Measurements from ENCODE around the gene RASIP1. TPM values are rescaled to one million over a fixed set of nuclear protein-coding genes. Genes with fewer than 3 reads are reported as not detected.

Gene RASIP1
- total RNA-seq, 1 experiment from 2014 or later = not detected

DNA sequence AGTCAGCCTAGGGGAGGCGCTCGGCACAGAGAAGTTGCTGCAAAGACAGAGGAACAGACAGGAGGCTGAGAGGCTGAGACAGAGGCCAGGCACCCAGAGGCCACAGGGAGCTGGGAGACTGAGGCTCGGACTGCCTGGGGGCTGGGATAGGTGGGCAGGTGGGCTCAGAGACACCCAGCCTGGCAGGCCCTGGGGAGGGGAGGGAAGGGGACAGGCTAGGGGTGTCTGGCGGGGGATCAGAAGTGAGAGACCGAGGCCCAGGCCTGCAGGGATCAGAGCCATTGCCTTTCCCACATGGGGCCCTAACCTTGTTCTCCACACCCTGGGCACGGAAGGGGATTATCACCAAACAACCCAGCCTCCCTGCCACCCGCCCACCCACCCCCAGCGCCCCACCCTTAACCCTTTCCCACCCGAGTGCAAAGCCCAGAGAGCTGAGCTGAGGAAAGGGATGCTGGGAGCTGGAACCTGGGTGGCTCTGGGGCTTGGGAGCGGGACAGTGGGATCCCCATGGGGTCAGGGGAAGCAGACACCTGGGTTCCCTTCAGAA, 68.9 kb downstream of the RASIP1 start:
- Histone ChIP-seq H3K4me1 (ENCODE audit: low read length) (no peaks in the 10 kb centered on the region), H3K36me3 (ENCODE audit: insufficient read depth, low read length) (no peaks in the 10 kb centered on the region), H4K20me1 (ENCODE audit: insufficient read depth, low read depth, low read length) (no peaks in the 10 kb centered on the region), H3K4me2 (ENCODE audit: low read depth, low read length, poor library complexity, severe bottlenecking) (no peak overlapping the region), H3K27ac (ENCODE audit: low read length) (no peak overlapping the region), H3K79me2 (ENCODE audit: low read length) (no peaks in the 10 kb centered on the region), H3K4me3 (ENCODE audit: low read length) (no peak overlapping the region), H3K27me3 (ENCODE audit: low read length) (no peaks in the 10 kb centered on the region), H3K9me2 (replicated peaks; ENCODE audit: insufficient read depth, low read length) (no peaks in the 10 kb centered on the region), H3K9ac (ENCODE audit: low read length) (no peak overlapping the region), H3K9me3 (ENCODE audit: low read length) (no peaks in the 10 kb centered on the region; the same call in 1 of the 2 replicates), H2AFZ (ENCODE audit: low read length) (no peak overlapping the region)
- DNase-seq = no peak

DNA sequence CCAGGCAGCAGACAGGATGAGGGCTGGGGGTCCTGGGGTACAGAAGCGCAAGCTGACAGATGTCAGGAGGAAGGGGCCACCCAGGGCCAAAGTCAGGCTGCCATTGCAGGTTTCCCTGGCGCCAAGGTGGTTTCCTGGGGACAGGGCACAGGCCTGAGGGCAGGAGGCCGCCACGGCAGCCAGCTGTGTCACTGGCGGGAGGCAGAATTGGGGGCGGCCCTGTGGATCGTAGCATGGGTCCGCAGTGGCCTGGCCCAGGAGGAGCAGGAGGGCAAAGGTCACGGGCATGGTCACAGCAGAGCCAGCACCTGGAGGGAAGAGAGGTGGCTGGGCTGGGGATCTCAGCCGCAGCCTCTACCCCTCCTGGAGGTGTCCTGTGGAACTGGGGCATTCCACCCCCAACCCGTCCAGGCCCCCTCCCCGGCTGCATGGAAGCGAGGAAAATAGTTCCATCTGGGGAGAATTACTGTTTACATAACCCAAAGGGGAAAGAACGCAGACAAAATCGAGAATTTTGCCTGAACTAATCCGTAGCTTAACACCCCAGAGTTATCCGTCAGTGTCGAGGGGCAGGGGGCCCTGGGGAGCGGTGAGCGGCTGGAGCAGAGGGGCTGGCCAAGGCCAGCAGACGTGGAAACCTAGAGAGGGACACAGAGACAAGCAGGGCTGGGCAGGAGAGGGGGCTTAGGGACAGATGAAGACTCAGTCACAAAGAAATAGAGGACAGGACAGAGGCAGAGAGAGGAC, 69.5 kb downstream of the RASIP1 start:
- Histone ChIP-seq H3K36me3 (ENCODE audit: insufficient read depth, low read length) (no peaks in the 10 kb centered on the region), H3K79me2 (ENCODE audit: low read length) (no peaks in the 10 kb centered on the region), H3K27me3 (ENCODE audit: low read length) (no peaks in the 10 kb centered on the region), H3K9ac (ENCODE audit: low read length) (no peak overlapping the region), H3K4me3 (ENCODE audit: low read length) (no peak overlapping the region), H3K27ac (ENCODE audit: low read length) (no peak overlapping the region), H3K9me2 (replicated peaks; ENCODE audit: insufficient read depth, low read length) (no peaks in the 10 kb centered on the region), H3K4me2 (ENCODE audit: low read depth, low read length, poor library complexity, severe bottlenecking) (no peak overlapping the region), H3K4me1 (ENCODE audit: low read length) (no peaks in the 10 kb centered on the region), H4K20me1 (ENCODE audit: insufficient read depth, low read depth, low read length) (no peaks in the 10 kb centered on the region), H2AFZ (ENCODE audit: low read length) (no peak overlapping the region), H3K9me3 (ENCODE audit: low read length) (no peaks in the 10 kb centered on the region; the same call in 1 of the 2 replicates)
- no peak for DNase-seq

Other genes with a start within 250 kb of the RASIP1 start
- gene LMTK3, start 228.8 kb downstream of the RASIP1 start, total RNA-seq (2014; rRNA removed; shearing (Covaris generic); ENCODE audit: low replicate concordance) = 0.54 TPM in 1 of 2 replicates, not detected in the other
- not detected in 2 replicates for gene SULT2B1, start 188.4 kb downstream of the RASIP1 start, total RNA-seq (2014; rRNA removed; shearing (Covaris generic); ENCODE audit: low replicate concordance)
- not detected in 2 replicates for gene SPACA4, start 133.9 kb downstream of the RASIP1 start, total RNA-seq (2014; rRNA removed; shearing (Covaris generic); ENCODE audit: low replicate concordance)
- gene FAM83E, start 125.5 kb downstream of the RASIP1 start, total RNA-seq (2014; rRNA removed; shearing (Covaris generic); ENCODE audit: low replicate concordance) = 1.0 and 1.2 TPM in 2 replicates
- 3,031 and 4,148 TPM in 2 replicates for gene RPL18, start 121.4 kb downstream of the RASIP1 start, total RNA-seq (2014; rRNA removed; shearing (Covaris generic); ENCODE audit: low replicate concordance)
- 23.0 and 30.6 TPM in 2 replicates for gene SPHK2, start 121.1 kb downstream of the RASIP1 start, total RNA-seq (2014; rRNA removed; shearing (Covaris generic); ENCODE audit: low replicate concordance)
- gene DBP, start 103.2 kb downstream of the RASIP1 start, total RNA-seq (2014; rRNA removed; shearing (Covaris generic); ENCODE audit: low replicate concordance) = 8.5 and 16.4 TPM in 2 replicates
- not detected in 2 replicates for gene CA11, start 94.4 kb downstream of the RASIP1 start, total RNA-seq (2014; rRNA removed; shearing (Covaris generic); ENCODE audit: low replicate concordance)
- gene NTN5, start 67.6 kb downstream of the RASIP1 start, total RNA-seq (2014; rRNA removed; shearing (Covaris generic); ENCODE audit: low replicate concordance) = 0.83 TPM in 1 of 2 replicates, not detected in the other
- not detected in 2 replicates for gene FUT2, start 44.6 kb downstream of the RASIP1 start, total RNA-seq (2014; rRNA removed; shearing (Covaris generic); ENCODE audit: low replicate concordance)
- gene MAMSTR, start 20.9 kb downstream of the RASIP1 start, total RNA-seq (2014; rRNA removed; shearing (Covaris generic); ENCODE audit: low replicate concordance) = 0.58 and 0.78 TPM in 2 replicates
- gene IZUMO1, start 6.3 kb upstream of the RASIP1 start, total RNA-seq (2014; rRNA removed; shearing (Covaris generic); ENCODE audit: low replicate concordance) = not detected in 2 replicates
- gene FUT1, start 12.0 kb upstream of the RASIP1 start, total RNA-seq (2014; rRNA removed; shearing (Covaris generic); ENCODE audit: low replicate concordance) = not detected in 2 replicates
- not detected in 2 replicates for gene FGF21, start 14.9 kb upstream of the RASIP1 start, total RNA-seq (2014; rRNA removed; shearing (Covaris generic); ENCODE audit: low replicate concordance)
- 45.9 and 74.6 TPM in 2 replicates for gene BCAT2, start 70.4 kb upstream of the RASIP1 start, total RNA-seq (2014; rRNA removed; shearing (Covaris generic); ENCODE audit: low replicate concordance)
- gene HSD17B14, start 95.9 kb upstream of the RASIP1 start, total RNA-seq (2014; rRNA removed; shearing (Covaris generic); ENCODE audit: low replicate concordance) = 1.0 and 1.9 TPM in 2 replicates
- not detected in 2 replicates for gene PLEKHA4, start 128.0 kb upstream of the RASIP1 start, total RNA-seq (2014; rRNA removed; shearing (Covaris generic); ENCODE audit: low replicate concordance)
- 22.6 and 31.3 TPM in 2 replicates for gene PPP1R15A, start 131.8 kb upstream of the RASIP1 start, total RNA-seq (2014; rRNA removed; shearing (Covaris generic); ENCODE audit: low replicate concordance)
- gene TULP2, start 158.1 kb upstream of the RASIP1 start, total RNA-seq (2014; rRNA removed; shearing (Covaris generic); ENCODE audit: low replicate concordance) = not detected in 2 replicates
- 57.5 and 98.2 TPM in 2 replicates for gene NUCB1, start 159.7 kb upstream of the RASIP1 start, total RNA-seq (2014; rRNA removed; shearing (Covaris generic); ENCODE audit: low replicate concordance)
- 1.4 and 3.3 TPM in 2 replicates for gene DHDH, start 193.1 kb upstream of the RASIP1 start, total RNA-seq (2014; rRNA removed; shearing (Covaris generic); ENCODE audit: low replicate concordance)
- gene BAX, start 214.3 kb upstream of the RASIP1 start, total RNA-seq (2014; rRNA removed; shearing (Covaris generic); ENCODE audit: low replicate concordance) = 93.8 and 164 TPM in 2 replicates
- 6,036 and 6,638 TPM in 2 replicates for gene FTL, start 224.7 kb upstream of the RASIP1 start, total RNA-seq (2014; rRNA removed; shearing (Covaris generic); ENCODE audit: low replicate concordance)

Data from Karpas-422 (cell line).